HUDEP-2 (cell line): Measurements from ENCODE around the gene FAAP100.
"Not testable (repeated sequence)": the region's sequence is repeated elsewhere in the genome, so short reads cannot be mapped to it uniquely, and the experiment has no call there.

Experiments
- DNase-seq, 76 experiments: peaks; one replicate each; lab custom pipeline; 2025; ENCODE audit not compliant: unreplicated experiment in 76 of 76; lab: John Stamatoyannopoulos, UW

FAAP100 gene

DNA sequence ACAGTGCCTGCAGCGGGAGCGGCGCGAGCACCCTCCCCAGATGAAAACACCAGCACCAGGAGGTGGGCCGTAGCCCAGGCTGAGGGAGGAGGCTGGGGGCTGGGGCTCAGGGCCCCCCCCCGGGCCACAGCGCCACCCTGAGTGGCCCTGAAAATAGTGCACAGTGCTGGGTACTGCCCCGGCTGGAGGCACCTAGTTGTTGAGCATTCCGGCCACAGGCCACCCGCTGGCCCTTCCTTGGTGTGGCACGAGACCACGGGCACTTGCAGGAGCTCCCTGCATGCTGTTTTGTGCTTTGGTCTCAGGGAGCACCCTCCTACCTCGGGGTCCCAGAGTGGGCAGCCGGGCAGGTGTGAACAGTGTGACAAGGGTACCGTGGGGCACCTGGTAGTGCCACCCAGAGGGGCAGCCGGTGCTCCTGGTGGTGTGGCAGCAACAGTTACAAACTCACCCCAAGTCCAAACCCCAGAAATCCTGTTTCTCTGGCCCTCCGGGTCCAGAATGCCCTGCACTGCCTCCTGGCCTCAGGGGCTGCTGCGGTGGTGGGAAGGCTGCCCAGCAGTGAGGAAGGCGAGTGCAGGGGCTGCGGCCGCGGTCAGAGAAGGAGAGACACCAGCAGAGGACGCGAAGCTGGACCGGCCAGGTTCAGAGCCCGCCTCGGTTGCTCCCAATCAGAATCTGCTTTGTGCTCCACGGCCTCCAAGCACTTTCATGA, 12.0 kb downstream of the FAAP100 start:
- DNase-seq, result no peak

- DNase-seq, result no peak
These were observed 12.6 kb downstream of the FAAP100 start for GRCh38 chr17:81539571-81539900.

GRCh38 chr17:81538651-81539570, 13.2 kb downstream of the FAAP100 start:
- DNase-seq, result no peak

- DNase-seq, result no peak
These were observed 14.1 kb downstream of the FAAP100 start for GRCh38 chr17:81537856-81538555.

- peak in 7 of 76 experiments; percentile 10 to 27 (median 16) for DNase-seq
These were observed 14.8 kb downstream of the FAAP100 start for GRCh38 chr17:81537343-81537855.

DNA sequence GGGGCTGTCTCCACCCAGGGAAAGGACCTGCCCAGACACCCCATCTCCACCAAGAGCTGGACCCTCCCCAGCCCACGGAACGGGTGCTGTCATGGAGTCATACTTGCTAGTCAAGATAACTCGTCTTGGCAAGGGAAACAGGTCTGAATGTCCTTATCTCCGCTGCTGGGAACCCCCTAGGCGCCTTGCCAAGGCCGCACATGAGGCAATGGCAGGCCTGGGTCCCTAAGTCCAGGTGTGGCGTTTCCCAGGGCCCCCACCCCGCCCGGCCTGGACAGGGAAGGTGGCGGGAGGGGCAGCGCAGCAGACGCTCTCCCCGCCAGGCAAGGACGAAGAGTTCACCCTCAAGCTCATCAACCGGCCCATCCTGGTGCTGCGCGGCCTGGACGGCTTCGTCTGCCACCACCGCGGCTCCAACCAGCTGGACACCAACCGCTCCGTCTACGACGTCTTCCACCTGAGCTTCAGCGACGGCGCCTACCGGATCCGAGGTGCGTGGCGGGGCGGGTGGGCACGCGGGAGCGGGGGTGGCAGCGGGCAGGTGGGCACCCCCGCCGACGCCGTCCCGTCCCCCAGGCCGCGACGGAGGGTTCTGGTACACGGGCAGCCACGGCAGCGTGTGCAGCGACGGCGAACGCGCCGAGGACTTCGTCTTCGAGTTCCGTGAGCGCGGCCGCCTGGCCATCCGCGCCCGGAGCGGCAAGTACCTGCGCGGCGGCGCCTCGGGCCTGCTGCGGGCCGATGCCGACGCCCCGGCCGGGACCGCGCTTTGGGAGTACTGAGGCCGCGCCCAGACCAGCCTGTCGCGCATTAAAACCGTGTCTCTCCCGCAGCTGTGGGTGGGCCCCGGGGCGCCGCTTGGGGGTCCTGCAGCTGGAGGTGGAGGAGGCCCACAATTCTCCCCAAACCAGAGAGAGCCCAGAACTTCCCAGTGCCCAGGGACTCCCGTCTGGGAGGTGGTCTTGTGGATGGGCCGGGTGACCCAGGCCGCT, 15.6 kb downstream of the FAAP100 start:
- DNase-seq, result peak in 55 of 76 experiments; percentile 14 to 69 (median 40)

GRCh38 chr17:81535480-81536298, 16.5 kb downstream of the FAAP100 start:
- DNase-seq, result no peak

- DNase-seq, result no peak
These were observed 17.2 kb downstream of the FAAP100 start for GRCh38 chr17:81535007-81535328.

GRCh38 chr17:81534157-81535006, 17.8 kb downstream of the FAAP100 start:
- DNase-seq, result peak in 2 of 76 experiments; percentile 17 to 27

DNA sequence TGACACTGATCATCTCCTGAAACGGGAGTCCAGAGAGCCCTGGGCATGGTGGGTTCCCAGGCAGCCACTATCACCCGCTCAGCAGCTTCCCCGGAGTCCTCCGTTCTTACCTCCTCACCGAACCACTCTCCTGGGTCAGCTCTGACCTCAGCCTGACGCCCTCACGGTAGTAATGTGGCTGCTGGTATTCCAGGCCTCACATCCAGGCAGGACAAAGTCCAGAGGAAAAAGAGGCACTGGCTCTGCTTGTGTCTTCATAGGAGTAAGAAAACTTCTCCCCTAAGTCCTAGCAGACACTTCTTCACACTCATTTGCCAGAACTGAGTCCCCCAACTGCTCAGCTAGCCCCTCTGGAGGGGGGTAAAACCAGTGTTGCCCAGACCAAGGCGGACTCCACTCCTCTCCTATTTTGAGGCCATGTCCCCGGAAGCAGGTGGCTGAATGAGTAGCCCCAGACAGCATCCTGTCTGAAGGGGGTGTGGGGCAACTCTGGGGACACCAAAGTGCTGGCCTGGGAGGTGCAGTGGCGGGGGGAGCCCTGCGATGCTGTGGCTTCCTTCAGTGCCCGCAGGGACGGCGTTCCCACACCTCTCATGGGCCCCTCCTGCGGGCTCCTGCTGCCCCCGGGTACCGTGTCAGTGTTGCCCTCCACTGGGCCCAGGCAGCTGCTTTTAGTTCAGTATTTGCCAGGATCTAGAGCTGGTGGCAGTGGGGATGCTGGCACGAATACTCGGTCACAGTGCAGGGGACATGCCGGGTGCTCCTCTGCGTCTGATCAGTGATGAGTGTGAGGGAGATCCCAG, 18.6 kb downstream of the FAAP100 start:
- no peak for DNase-seq

GRCh38 chr17:81532490-81533287, 19.5 kb downstream of the FAAP100 start:
- DNase-seq, result no peak

GRCh38 chr17:81531998-81532404, 20.2 kb downstream of the FAAP100 start:
- not testable (repeated sequence) for DNase-seq

DNA sequence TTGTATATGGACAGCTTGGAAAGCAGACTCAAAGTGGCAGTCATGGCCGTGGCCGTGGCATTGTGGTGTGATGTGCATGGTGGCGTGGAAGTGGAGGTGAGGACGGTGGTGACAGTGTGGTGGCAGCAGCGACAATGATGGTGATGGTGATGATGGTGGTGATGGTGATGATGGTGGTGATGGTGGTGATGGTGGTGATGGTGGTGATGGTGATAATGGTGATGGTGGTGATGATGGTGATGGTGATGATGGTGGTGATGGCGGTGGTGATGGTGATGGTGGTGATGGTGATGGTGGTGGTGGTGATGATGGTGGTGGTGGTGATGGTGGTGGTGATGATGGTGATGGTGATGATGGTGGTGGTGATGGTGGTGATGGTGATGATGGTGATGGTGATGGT, 21.1 kb downstream of the FAAP100 start:
- DNase-seq, result not testable (repeated sequence)

DNA sequence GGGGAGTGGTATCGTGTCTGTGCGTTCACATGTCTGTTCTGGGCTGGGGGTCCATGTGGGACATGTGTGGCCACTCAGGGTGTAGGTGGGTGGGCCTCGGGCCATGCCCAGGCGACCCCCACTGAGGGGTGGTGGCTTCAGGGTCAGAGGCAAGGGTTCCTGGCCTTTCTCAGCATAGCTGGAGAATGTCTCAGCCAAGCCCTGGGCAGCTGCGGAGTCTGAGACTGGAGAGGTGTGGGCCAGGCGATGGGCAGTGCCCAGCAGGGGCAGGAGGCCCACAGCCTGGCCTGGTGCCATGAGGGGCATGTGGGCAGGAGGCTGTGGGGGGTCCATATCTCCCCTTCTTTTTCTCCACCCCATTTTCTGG, 22.7 kb downstream of the FAAP100 start:
- no peak for DNase-seq

- DNase-seq, result no peak
These were observed 23.3 kb downstream of the FAAP100 start for GRCh38 chr17:81528651-81529436.

DNA sequence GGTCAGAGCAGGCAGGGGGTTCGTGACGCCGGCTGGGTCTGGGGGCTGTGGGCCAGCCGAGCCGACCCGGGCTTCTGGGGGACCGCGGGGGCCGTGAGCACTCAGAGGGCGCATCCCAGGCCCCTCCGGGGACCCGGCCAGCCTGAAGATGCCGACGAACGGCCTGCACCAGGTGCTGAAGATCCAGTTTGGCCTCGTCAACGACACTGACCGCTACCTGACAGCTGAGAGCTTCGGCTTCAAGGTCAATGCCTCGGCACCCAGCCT, 23.8 kb downstream of the FAAP100 start:
- DNase-seq, result no peak
